Head of caudate nucleus (tissue), 42 donors: ENCODE measurements around the gene TAP2.
"Not testable (repeated sequence)": the region's sequence is repeated elsewhere in the genome, so short reads cannot be mapped to it uniquely, and the experiment has no call there.

ENCODE experiments used
- DNase-seq, 42 donors: peaks; one replicate each; pipeline versions ENCODE4 v3.0.0 to v3.0.0-alpha.2; 2020 to 2021; ENCODE audit warnings: mixed read lengths in 7 of 42
- intact Hi-C: fragments of 100-400 bp; cut with DNase I; formaldehyde crosslinking; loops from one replicate; pipeline ENCODE4 v1.15.0; 2022

The TAP2 gene

GRCh38 chr6:32838114-32838958 is at the start of gene TAP2:
Gene TAP2 (minus strand): TSS chr6:32838739. CDS start chr6:32838233, 506 bp downstream.
- DNase-seq, result peak; percentile 89 to 99 (median 97)
- intact Hi-C loops, result no loop called here

GRCh38 chr6:32887616-32888015 is 49.1 kb upstream of the TAP2 start:
- intact Hi-C loops, result loop anchor here (5.0 kb wide), 1 partner anchor 100 kb away; no protein-coding TSS in a partner anchor
- no peak for DNase-seq

- intact Hi-C loops, result loop anchor here (5.0 kb wide), 1 partner anchor 100 kb away; no protein-coding TSS in a partner anchor
- DNase-seq, result no peak
Measured at GRCh38 chr6:32886681-32887383, 48.3 kb upstream of the TAP2 start.

- no peak for DNase-seq
- intact Hi-C loops, result loop anchor here (5.0 kb wide), 1 partner anchor 102 kb away; no protein-coding TSS in a partner anchor
Measured at GRCh38 chr6:32885698-32886286, 47.3 kb upstream of the TAP2 start.

- intact Hi-C loops, result no loop called here
- peak in 7 of 42 donors; percentile 10 to 63 (median 33) for DNase-seq
Measured at GRCh38 chr6:32883789-32884188, 45.2 kb upstream of the TAP2 start.

GRCh38 chr6:32882879-32883250 is 44.3 kb upstream of the TAP2 start:
- intact Hi-C loops, result no loop called here
- DNase-seq, result no peak

GRCh38 chr6:32880962-32881361 is 42.4 kb upstream of the TAP2 start:
- DNase-seq, intact Hi-C loops: not testable (repeated sequence)

- intact Hi-C loops, result no loop called here
- DNase-seq, result no peak
Measured at GRCh38 chr6:32879691-32880090, 41.2 kb upstream of the TAP2 start.

- intact Hi-C loops, result no loop called here
- DNase-seq, result no peak
Measured at GRCh38 chr6:32876603-32877002, 38.1 kb upstream of the TAP2 start.

- DNase-seq, intact Hi-C loops: not testable (repeated sequence)
Measured at GRCh38 chr6:32873947-32874346, 35.4 kb upstream of the TAP2 start.

GRCh38 chr6:32868257-32868788 is 29.8 kb upstream of the TAP2 start:
- intact Hi-C loops, result no loop called here
- peak; percentile 53 to 95 (median 84) for DNase-seq

- intact Hi-C loops, result no loop called here
- no peak for DNase-seq
Measured at GRCh38 chr6:32867554-32868256, 29.2 kb upstream of the TAP2 start.

GRCh38 chr6:32867022-32867477 is 28.5 kb upstream of the TAP2 start:
- intact Hi-C loops, result no loop called here
- no peak for DNase-seq

- intact Hi-C loops, result no loop called here
- no peak for DNase-seq
Measured at GRCh38 chr6:32865724-32866443, 27.3 kb upstream of the TAP2 start.

- intact Hi-C loops, result no loop called here
- DNase-seq, result no peak
Measured at GRCh38 chr6:32862725-32863124, 24.2 kb upstream of the TAP2 start.

GRCh38 chr6:32860674-32861073 is 22.1 kb upstream of the TAP2 start:
- no peak for DNase-seq
- intact Hi-C loops, result no loop called here

GRCh38 chr6:32858194-32858593 is 19.7 kb upstream of the TAP2 start:
- intact Hi-C loops, result no loop called here
- DNase-seq, result no peak

- intact Hi-C loops, result no loop called here
Measured at GRCh38 chr6:32857156-32857891, 18.8 kb upstream of the TAP2 start.

More at GRCh38 chr6:32857156-32857891, 18.8 kb upstream of the TAP2 start:
- no peak for DNase-seq
